ENCODE data around the gene CDC5L.
"Not testable (repeated sequence)": the region's sequence is repeated elsewhere in the genome, so short reads cannot be mapped to it uniquely, and the experiment has no call there.

The CDC5L gene

DNA sequence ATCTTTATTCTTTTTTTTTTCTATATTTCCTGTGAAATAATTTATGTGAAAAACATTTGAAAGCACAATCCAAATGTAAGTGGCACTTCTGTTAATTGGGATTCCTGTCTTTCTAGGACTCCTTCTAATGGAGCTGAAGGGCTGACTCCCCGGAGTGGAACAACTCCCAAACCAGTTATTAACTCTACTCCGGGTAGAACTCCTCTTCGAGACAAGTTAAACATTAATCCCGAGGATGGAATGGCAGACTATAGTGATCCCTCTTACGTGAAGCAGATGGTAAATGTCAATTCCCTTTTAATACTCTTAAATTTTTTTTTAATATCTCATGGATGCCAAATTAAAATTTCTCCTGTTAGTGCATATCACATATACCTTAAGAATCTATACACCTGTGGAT is 35.0 kb downstream of the CDC5L start:
- DNase-seq, result no peak

DNA sequence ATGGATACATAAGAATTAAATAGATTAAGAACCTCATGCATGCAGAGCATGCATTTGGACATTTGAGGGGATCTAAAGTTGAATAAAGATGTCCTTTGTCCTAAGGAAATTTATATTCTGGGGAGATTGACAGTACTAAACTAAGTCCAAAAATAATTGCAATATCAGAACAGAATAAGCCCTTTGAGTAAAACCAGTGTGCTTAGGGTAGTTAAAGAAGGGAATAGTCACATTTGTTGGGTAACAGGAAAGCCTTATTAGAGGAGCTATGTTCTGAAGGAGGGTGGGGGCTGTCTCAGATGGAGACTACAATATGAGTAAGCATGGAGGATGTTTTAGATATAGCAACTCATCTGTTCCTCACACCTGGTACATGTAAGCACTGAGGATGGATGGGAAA is 35.8 kb downstream of the CDC5L start:
- DNase-seq, result no peak

DNA sequence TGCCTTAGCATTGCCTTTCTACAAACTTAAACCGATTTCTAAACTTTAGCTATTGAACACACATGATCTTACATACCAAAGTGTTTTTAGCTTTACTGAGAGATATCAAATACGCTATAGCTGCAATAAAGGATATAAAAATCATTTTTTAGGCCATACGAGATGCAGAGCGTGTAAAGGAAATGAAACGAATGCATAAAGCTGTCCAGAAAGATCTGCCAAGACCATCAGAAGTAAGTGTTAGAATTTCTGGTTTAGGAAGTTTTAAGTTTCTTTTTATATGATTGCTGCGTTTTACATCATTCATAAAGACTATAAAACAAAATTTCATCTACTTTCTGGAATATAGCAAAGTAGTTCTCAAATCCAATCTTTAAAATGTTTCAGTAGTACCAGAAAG is 38.4 kb downstream of the CDC5L start:
- DNase-seq, result no peak

DNA sequence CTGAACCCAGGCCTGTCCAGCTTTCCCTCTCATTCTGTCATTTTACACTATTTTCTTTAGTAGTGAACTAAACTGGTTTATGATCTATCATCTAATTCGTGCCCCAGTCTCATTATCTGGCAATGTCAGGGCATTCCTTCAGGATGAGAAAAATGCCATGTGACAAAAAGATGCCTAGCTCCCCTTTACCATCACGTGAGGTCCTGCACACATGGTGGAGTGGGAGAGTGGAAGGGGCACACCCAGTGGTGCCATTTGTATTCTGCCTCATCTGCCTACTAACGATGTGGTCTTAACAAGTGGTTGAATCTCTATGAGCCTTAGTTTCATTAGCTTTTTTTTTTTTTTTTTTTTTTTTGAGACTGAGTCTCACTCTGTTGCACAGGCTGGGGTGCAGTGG is 41.2 kb downstream of the CDC5L start:
- no peak for DNase-seq

GRCh38 chr6:44430326-44430725 is 42.8 kb downstream of the CDC5L start:
- DNase-seq, result no peak

GRCh38 chr6:44431118-44431725 is 43.7 kb downstream of the CDC5L start:
- no peak for DNase-seq

DNA sequence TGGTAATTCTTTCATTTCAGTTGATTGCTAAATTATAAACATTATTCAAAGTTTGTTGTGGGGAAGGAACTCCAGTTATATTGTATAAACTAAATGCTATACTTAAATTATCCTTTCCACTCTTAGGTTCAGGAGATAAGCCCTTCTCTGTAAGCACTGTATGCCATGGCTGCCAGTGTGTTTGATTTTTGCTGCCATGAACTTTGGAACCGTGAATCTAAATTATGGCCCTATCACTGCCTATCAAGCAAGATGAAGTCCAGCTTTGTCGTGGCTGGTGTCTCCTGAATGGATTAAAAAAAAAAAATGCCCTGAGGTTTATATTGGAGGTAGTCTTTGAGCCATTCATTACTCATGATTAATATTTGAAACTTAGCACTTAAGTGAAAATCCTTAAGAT is 44.7 kb downstream of the CDC5L start:
- no peak for DNase-seq

GRCh38 chr6:44432726-44433125 is 45.2 kb downstream of the CDC5L start:
- DNase-seq, result no peak

DNA sequence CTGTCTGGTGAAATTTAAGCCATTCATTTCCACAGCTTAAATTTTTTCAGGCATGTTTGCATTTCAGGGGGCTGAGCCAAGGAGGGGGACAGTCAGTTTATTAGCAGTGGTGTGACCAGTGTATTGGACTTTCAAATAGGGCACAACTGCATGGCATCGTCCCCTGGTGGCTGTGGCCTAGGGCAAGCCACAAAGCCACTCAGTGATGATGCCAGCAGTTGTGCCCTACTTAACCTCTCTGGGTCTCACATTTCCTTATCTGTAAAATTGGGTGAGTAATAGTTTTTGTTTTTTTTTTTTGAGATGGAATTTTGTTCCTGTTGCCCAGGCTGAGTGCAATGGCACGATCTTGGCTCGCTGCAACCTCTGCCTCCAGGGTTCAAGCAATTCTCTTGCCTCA is 48.0 kb downstream of the CDC5L start:
- no peak for DNase-seq

DNA sequence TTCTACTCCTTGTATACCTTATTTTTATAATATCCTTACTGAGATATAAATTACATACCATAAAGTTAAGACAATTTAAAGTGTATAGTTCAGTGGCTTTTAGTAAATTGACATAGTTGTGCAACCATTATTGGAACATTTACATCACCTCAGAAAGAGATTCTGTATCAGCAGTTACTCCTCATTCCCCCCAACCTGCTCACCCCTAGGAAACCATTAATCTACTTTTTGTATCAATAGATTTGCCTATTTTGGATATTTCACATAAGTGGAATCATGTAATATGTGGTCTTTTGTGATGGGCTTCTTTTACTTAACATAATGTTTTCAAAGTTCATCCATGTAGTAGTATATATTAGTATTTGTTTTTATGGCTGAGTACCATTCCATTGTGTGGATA is 51.3 kb downstream of the CDC5L start:
- no peak for DNase-seq

DNA sequence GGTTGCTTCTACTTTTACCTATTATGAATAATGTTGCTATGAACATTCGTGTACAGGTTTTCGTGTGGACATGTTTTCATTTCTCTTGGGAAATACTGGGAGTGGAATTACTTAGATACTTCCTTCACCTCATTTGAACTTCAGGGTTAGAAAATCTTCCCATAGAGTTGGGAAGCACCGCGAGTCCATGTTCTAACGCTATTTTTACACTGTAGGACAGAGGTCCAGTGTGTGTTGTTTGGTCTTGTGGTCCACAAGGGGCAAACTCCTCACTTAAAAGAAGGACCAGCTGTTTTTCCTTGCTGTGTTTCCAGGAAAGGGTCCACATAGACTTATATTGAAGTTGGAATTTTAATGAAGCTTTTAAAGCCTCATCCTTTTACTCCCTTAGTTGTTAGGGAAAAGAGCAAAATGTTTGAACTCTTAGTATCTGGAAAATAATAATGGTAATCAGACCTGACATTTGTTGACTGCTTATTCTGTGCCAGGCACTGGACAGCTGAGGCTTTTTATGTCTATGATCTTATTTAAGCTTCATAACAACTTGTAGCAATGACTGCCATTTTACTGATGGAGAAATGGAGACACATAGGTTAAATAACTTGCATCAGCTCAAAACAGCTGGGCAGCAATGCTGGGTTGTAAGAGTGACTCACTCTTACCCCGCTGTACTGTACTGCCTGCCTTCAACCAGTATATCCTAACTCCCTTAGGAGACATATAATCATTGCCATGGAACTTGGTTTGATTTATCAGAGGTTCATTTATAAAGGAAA is 52.0 kb downstream of the CDC5L start:
- DNase-seq, result no peak

GRCh38 chr6:44441091-44441855 is 53.8 kb downstream of the CDC5L start:
- DNase-seq, result no peak

DNA sequence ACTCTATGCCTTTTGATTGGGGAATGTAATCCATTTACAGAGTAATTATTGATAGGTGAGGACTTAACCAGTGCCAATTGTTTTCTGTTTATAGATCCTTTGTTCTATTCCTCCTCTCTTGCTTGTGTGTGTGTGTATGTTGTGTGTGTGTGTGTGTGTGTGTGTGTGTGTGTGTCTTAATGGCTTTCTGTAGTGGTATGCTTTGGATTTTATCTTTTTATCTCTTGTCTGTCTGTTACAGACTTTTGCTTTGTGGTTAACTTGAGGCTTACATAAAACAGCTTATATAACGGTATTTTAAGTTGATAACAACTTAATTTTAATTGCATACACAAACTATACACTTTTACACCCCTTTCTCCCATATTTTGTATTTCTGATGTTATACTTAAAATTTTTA is 54.7 kb downstream of the CDC5L start:
- DNase-seq, result no peak

GRCh38 chr6:44442833-44443444 is 55.4 kb downstream of the CDC5L start:
- DNase-seq, result no peak

GRCh38 chr6:44444853-44445252 is 57.3 kb downstream of the CDC5L start:
- no peak for DNase-seq

DNA sequence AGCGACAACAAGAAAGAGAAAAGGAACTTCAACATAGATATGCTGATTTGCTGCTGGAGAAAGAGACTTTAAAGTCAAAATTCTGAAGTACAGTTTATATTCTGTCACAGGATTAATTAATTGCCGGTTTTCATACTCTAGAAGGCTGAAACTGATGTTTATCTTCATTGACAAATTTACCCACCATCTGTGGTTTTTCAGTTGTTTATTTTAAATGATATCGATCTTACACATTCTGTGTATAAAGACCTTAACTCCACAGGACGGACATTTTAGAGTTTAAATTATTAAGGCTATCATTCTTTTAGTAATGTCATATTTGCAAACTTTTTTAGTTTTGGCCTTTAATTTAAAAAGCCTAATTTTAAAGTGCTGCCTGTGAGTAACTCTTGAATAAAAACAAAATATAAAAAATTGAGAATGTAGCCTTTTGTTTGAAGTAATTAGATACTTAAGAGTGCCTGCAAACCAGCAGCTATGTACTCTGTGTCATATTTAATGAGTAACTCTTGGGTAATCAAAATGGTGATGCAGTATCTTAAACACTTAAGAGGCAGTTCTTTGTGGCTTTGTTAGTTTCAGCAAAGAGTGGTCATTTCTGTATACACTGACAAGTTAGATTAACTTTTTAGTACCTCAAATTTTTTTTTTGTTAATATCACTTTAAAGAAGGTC is 59.3 kb downstream of the CDC5L start:
- DNase-seq, result no peak

- not testable (repeated sequence) for DNase-seq
Measured at GRCh38 chr6:44449181-44449580, 61.7 kb downstream of the CDC5L start.

DNA sequence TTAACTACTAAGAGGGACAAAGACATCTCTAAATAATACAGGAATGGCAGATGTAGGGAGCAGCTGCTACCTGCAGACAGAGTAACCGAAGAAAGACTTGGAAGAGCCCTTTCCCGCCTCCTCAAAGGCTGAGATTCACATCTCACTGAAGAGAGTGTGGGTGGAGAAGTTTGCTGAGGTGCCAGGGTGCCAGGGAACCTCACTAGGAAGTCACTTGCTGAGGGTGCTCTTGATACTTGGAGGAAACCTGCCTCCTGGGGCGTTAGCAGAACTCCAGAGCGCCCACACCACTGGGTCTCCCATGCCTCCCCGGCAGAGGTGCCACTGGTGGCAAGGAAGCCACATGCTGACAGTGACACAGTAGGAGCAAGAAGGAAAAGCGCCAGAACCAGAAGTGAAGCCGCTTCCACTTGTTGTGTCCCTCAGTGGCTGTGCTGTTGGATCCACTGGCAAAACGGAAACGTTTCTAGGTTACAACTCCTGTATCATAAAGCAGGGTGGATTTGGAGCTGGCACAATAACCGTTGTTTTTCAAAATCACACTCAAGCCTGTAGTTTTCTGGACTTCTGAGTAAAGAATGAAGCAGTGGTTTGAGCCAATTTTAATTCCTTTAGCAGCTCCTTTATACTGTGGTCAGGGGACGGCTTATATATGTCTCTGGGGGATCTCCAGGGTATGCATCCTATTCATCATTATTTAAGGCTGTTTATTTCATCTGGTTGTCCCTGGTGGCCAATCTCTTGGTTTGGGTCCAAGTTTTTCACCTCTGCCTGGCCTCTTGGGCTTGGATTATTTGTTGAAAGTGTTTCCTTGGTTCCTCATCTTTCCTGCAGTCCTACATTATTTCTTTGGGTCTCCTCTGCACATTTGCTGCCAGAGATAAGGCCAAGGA is 64.5 kb downstream of the CDC5L start:
- no peak for DNase-seq

DNA sequence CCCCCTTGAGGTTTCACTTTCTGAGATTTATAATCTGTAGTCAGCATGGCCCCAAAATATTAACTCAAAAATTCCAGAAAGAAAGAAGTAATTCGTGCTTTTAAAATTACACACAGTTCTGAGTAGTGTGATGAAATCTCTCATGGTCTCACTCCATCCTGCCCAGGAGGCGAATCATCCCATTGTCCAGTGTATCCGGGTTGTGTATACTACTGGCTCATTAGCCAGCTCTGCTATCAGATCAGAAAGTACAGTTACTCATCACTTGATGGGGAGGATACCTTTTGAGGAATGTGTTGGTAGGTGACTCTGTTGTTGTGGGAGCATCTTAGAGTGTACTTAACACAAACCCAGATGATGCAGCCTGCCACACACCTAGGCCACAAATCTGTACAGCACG is 65.2 kb downstream of the CDC5L start:
- DNase-seq, result no peak

DNA sequence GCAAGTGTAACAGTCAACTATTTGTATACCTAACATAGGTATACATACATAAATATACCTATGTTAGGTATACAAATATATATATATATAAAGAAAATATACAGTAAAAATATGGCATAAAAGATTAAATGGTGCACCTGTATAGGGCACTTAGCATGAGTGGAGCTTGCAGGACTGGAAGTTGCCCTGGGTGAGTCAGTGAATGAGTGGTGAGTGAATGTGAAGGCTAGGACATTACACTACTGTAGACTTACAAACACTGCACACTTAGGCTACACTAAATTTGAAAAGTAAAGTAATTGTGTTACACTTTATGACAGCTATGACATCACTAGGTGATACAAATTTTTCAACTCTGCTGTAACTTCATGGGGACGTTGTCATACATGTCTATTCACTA is 65.6 kb downstream of the CDC5L start:
- DNase-seq, result no peak

- DNase-seq, result no peak
Measured at GRCh38 chr6:44454198-44454597, 66.7 kb downstream of the CDC5L start.
